Endodermal cell (in vitro differentiated cells): Measurements from ENCODE around the gene MINAR1. TPM values are rescaled to one million over a fixed set of nuclear protein-coding genes. Genes with fewer than 3 reads are reported as not detected.
A peak's percentile ranks its signal among the peaks of the same experiment; 100 is the strongest.

Source experiments
- DNase-seq: peaks from one replicate; pipeline ENCODE4 v3.0.0-alpha.2; 2017
- H3K27ac ChIP-seq: 2 replicates; pipeline ENCODE4 v1.5.1; 2013; ENCODE audit warnings: mild to moderate bottlenecking, low read depth, low read length, moderate library complexity
- H3K27me3 ChIP-seq: 2 replicates; pipeline ENCODE4 v1.6.1; 2013; ENCODE audit warnings: mild to moderate bottlenecking, low read length, moderate library complexity; ENCODE audit not compliant: insufficient read depth, control insufficient read depth, poor library complexity, severe bottlenecking
- H3K36me3 ChIP-seq: 2 replicates; pipeline ENCODE4 v1.7.0; 2013; ENCODE audit warnings: mild to moderate bottlenecking, low read length, moderate library complexity; ENCODE audit not compliant: control insufficient read depth, insufficient read depth
- H3K4me1 ChIP-seq: one replicate; pipeline ENCODE4 v1.7.0; 2013; ENCODE audit warnings: low read length; ENCODE audit not compliant: control insufficient read depth, insufficient read depth
- H3K4me3 ChIP-seq: 2 replicates; pipeline ENCODE4 v1.5.1; 2013; ENCODE audit warnings: mild to moderate bottlenecking, low read length, moderate library complexity
- H3K9ac ChIP-seq: 2 replicates; pipeline ENCODE4 v1.6.1; 2013; ENCODE audit warnings: mild to moderate bottlenecking, low read length, moderate library complexity; ENCODE audit not compliant: poor library complexity, severe bottlenecking; ENCODE audit errors: extremely low read depth
- H3K9me3 ChIP-seq: 2 replicates; pipeline ENCODE4 v1.6.1; 2013; ENCODE audit warnings: mild to moderate bottlenecking, low read length, moderate library complexity; ENCODE audit not compliant: control insufficient read depth
- H3K27ac Mint-ChIP-seq: 2 replicates; pipeline ENCODE4 v1.8.0; 2020; ENCODE audit warnings: mixed read lengths
- H3K27me3 Mint-ChIP-seq: 2 replicates; pipeline ENCODE4 v1.8.0; 2021; ENCODE audit warnings: mild to moderate bottlenecking, mixed read lengths; ENCODE audit not compliant: insufficient read depth
- H3K36me3 Mint-ChIP-seq: 2 replicates; pipeline ENCODE4 v1.8.0; 2020; ENCODE audit warnings: low read depth, mixed read lengths
- H3K4me1 Mint-ChIP-seq: 2 replicates; pipeline ENCODE4 v1.8.0; 2020; ENCODE audit warnings: mixed read lengths
- H3K4me3 Mint-ChIP-seq: 2 replicates; pipeline ENCODE4 v1.8.0; 2020; ENCODE audit warnings: mild to moderate bottlenecking, moderate library complexity, mixed read lengths
- H3K9me3 Mint-ChIP-seq: 2 replicates; pipeline ENCODE4 v1.8.0; 2020; ENCODE audit warnings: mild to moderate bottlenecking, mixed read lengths
- CTCF ChIP-seq: fragments of 200-600 bp; sonication (generic); conservative IDR thresholded peaks from 2 replicates; pipeline ENCODE4 v1.5.0; 2021; ENCODE audit warnings: antibody characterized with exemption, mild to moderate bottlenecking
- WGBS, 2 experiments: methylation state at CpG; one replicate each; pipeline versions ENCODE4 v1.1.5 to v1.1.7; 2013; ENCODE audit warnings: missing lambda C conversion rate in 2 of 2, mixed read lengths in 1 of 2; ENCODE audit not compliant: insufficient coverage in 1 of 2, insufficient read length in 1 of 2; 5-methylcytosine and 5-hydroxymethylcytosine counted together
- long read RNA-seq, 4 experiments: library from polyadenylated mRNA in 2 of 4; library from RNA in 1 of 4; library from capped mRNA in 1 of 4; stranded (forward) in 3 of 4; unstranded in 1 of 4; transcript quantifications; one replicate each; pipeline ENCODE4 v2.0.0, GENCODE V29; 2020 to 2021; ENCODE audit warnings: inconsistent platforms in 1 of 4
- polyA plus RNA-seq, 2 experiments: library from polyadenylated mRNA; stranded (reverse); fragments of 50-300 nt; gene quantifications; one replicate each; pipeline ENCODE4 v1.2.3, GENCODE V29; 2013
- total RNA-seq, 2 donors: library from RNA; stranded (reverse); fragmentation: NEBNext Ultra II Directional in 1 of 2; extraction: Animal tissue kit (Norgen Biotek cat#: 25700) in 1 of 2; gene quantifications; 2 replicates in 1 of 2; 3 replicates in 1 of 2; pipeline ENCODE4 v1.2.1, GENCODE V29; 2021

The MINAR1 gene
- total RNA-seq: 1 to 10 TPM; 1.1 to 1.2 TPM
- polyA plus RNA-seq (2013, experiment 1 of 2): 2.2 TPM
- polyA plus RNA-seq (2013, experiment 2 of 2): 2.2 TPM
- long read RNA-seq, experiment 1: 0 reads
- long read RNA-seq, experiment 2, full-length matches to known transcripts: 1 of 2 reads
- long read RNA-seq, experiment 2, partial matches to known transcripts: 0 of 2 reads
- long read RNA-seq, experiment 2, other reads (novel, unspliced or antisense): 1 of 2 reads
- long read RNA-seq, experiment 3, partial matches to known transcripts: 0 of 2 reads
- long read RNA-seq, experiment 3, other reads (novel, unspliced or antisense): 2 of 2 reads
- long read RNA-seq, experiment 4: 0 reads

GRCh38 chr15:79431636-79432344 is at the start of gene MINAR1:
TSS of gene MINAR1 (plus strand) at chr15:79432336. CDS start at chr15:79456148, 23,812 bp downstream.
- WGBS, 2 experiments: 1 to 4% methylated on average over 7 to 84 of the region's 84 CpGs
- peak; percentile 86 for DNase-seq
- H3K27ac ChIP-seq: no peak within 1 kb of the TSS
- Mint-ChIP-seq H3K36me3 (no peaks in the 10 kb centered on the region), H3K4me1 (peaks cover 15% of the 10 kb centered on the region), H3K27ac (no peak within 1 kb of the TSS), H3K27me3 (peaks cover 89% of the 10 kb centered on the region), H3K9me3 (no peaks in the 10 kb centered on the region), H3K4me3 (peak within 1 kb of the TSS; percentile 58)
- H3K4me1 ChIP-seq: no peaks in the 10 kb centered on the region
- H3K4me3 ChIP-seq: peak within 1 kb of the TSS; percentile 79
- peak; percentile 66 for TF ChIP-seq CTCF
- no peaks in the 10 kb centered on the region for H3K36me3 ChIP-seq
- peak within 1 kb of the TSS; percentile 20 for H3K9ac ChIP-seq
- H3K27me3 ChIP-seq: peaks cover 98% of the 10 kb centered on the region
- H3K9me3 ChIP-seq: no peaks in the 10 kb centered on the region

GRCh38 chr15:79394231-79394630 is 37.9 kb upstream of the MINAR1 start:
- Histone ChIP-seq H3K36me3 (no peaks in the 10 kb centered on the region), H3K9me3 (no peaks in the 10 kb centered on the region), H3K4me3 (no peak overlapping the region), H3K9ac (no peak overlapping the region), H3K27me3 (no peaks in the 10 kb centered on the region), H3K27ac (no peak overlapping the region), H3K4me1 (no peaks in the 10 kb centered on the region)
- Mint-ChIP-seq H3K27ac (no peak overlapping the region), H3K9me3 (no peaks in the 10 kb centered on the region), H3K4me1 (no peaks in the 10 kb centered on the region), H3K36me3 (no peaks in the 10 kb centered on the region), H3K4me3 (no peak overlapping the region), H3K27me3 (peaks cover 1% of the 10 kb centered on the region)
- no peak for DNase-seq
- WGBS, 2 experiments: 90 to 97% methylated on average over 4 of the region's 4 CpGs
- TF ChIP-seq CTCF: no peak

GRCh38 chr15:79396850-79397249 is 35.3 kb upstream of the MINAR1 start:
- Mint-ChIP-seq H3K27me3 (peaks cover 7% of the 10 kb centered on the region), H3K27ac (no peak overlapping the region), H3K9me3 (no peaks in the 10 kb centered on the region), H3K36me3 (no peaks in the 10 kb centered on the region), H3K4me3 (no peak overlapping the region), H3K4me1 (no peaks in the 10 kb centered on the region)
- Histone ChIP-seq H3K27me3 (no peaks in the 10 kb centered on the region), H3K9ac (no peak overlapping the region), H3K27ac (no peak overlapping the region), H3K4me1 (no peaks in the 10 kb centered on the region), H3K4me3 (no peak overlapping the region), H3K36me3 (no peaks in the 10 kb centered on the region), H3K9me3 (no peaks in the 10 kb centered on the region)
- WGBS, 2 experiments: 92 to 100% methylated on average over 4 to 5 of the region's 6 CpGs
- no peak for TF ChIP-seq CTCF
- no peak for DNase-seq
